Measurements from ENCODE around the gene HDAC4.

Gene HDAC4

DNA sequence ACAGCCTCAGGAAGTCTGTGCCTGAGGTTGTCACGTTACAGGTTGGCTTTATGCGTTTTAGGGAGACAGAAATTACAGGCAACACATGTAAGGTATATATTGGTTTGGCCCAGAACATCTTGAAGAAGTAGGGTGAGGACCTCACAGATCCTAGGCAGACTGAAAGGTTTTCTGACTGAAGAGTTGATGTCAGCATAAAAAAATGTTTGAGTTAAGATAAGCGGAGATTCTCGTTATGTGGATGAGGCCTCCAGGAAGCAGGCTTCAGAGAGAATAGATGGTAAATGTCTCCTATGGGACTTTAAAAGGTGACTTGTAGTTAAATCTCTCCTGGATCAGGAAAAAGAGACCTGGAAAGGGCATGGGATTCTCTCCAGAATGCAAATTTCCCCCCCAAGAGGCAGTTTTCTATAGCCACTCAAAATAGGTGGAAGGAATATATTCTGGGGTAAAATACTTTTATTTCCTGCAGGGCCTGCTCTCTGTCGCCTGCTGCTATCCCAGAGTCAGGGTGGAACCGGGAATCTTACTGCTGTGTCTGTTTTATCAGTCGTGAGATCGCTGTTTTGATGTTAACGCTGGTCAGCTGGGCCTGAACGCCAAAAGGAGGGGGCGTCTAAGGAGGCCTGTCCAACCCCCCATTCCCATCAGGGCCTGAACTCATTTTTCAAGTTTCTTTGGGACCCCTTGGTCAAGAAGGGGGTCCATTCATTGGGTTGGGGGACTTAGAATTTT lies 171.1 kb downstream of the HDAC4 start:
- no peak for DNase-seq

- DNase-seq: no peak
These were observed 173.0 kb downstream of the HDAC4 start for GRCh38 chr2:239227661-239228371.

DNA sequence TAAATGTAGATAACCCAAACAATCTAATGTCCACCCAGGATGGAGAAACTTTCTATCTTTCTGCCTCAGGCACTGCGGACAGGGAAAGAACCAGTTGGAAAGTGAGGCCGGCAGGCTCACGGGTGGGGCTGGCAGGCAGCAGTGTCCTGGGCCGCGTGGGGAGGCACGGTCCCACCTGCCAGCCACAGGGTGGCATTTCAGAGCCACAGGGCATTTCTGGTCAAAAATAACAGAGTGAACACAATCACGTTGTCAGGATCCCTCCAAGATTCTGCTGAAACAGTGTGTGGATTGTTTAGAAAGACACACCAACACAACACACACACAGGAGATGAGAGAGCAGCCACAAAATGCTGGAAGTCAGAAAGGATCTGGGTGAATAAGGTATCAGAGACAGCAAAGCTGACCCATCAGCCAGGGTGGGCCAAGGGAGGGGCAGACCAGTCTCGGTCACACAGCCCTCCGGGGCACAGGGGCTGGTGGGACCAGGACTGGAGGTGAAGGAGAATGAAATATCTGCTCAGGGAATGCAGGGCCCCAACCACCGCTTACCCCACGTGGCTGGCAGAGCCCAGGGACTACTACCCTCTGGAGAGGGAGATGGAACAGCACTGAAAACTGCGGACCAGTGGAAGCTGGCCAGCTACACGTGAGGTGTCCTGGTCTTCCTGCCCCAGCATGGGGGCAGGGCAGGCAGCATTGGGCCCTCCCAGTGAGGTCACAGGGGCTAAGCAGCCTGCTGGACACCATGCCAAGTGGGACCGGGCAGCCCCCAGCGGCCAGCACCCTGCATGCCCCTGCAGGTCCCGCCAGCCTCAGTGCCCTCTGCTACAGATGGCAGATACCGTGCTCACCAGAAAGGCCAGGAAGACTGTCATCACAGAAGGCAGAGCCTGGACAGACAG lies 173.9 kb downstream of the HDAC4 start:
- no peak for DNase-seq

DNA sequence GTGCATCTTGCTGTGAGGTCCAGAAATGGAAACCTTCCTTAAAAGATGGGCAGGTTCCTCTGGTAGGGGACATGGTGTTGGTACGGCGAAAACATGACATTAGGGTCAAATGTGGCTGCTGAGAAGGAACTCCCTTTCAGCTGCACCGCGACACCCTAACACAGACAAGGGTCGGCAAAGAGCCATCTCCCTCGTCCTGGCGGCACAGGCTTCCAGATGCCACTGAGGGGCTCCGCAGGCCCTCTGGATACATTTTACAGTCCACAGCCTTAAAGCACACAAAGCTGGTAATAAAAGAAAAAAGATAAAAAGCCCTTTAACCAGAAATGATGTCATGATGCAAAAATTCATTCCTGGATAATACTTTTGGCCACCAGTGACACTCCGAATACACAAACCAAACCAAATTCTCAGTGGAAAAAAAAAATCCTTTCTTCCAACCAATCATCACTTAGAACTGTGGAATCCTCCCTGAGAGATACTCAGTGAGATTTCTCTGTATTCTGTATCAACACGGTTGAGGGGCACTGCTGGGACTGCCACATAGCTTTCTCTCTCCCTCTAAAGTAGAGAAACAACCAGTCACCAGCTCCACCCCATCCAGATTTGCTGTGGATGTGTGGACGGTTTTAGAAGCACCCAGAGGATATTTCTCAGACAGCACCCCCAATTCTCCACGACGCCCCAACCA lies 174.8 kb downstream of the HDAC4 start:
- DNase-seq: no peak

- DNase-seq: no peak
These were observed 175.4 kb downstream of the HDAC4 start for GRCh38 chr2:239225371-239225851.

DNA sequence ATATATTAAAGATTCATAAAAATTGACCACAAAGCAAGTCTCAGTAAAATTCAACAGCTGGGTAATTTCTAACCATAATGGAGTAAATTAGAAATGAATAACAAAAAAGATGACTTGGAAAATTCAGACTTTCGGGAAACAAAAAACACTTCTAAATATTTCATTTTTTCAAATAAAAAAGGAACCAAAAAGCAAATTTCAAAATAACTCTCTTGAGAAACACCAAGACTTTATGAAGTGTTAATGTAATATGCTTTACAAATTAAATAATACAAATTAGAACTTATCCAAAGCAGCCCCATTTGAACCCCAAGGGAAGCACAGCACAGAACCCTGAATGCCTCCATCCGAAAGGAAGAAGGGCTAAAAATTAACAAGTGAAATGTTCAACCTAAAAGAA lies 175.9 kb downstream of the HDAC4 start:
- no peak for DNase-seq

- no peak for DNase-seq
These were observed 176.6 kb downstream of the HDAC4 start for GRCh38 chr2:239224199-239224570.

DNA sequence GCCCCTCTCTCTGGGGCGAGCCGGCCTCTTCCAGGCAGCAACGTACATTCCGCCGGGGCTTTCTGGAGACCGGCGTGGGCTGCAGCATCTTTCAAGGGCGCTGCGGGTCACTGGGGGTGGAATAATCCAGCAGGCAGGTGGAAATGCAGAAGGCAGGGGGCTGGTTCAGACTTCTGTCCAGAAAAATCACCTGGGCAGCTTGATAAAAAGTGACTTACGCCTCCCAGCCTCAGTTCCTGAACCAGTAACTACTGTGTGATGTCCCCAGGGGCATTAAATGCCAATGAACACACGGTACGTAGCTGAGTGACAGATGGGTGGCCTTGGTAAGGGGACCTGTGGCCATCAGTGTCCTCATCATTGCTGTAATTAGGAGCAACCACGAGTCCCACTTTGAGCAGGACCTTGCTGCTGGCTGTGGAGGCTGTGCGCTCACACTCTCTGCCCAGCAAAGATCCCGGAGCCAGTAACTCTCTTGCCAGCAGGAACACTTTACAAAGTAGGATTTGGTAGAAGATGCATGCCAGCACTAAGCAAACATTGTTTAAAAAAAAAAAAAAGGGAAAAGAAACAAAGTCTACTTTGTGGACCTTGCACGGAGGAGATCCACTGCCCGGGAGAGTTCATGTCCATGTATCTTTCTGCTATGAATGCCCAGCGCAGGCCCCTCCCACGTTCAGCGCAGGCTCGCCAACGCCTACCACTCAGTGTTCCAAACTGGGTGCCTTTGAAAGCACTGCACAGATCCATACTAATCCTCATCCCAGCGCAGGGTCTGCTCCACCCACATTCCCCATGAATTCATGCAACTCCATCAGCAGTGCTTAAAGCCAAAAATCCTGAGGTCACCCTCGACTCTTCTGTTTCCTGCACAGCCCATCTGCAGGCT lies 177.3 kb downstream of the HDAC4 start:
- no peak for DNase-seq

DNA sequence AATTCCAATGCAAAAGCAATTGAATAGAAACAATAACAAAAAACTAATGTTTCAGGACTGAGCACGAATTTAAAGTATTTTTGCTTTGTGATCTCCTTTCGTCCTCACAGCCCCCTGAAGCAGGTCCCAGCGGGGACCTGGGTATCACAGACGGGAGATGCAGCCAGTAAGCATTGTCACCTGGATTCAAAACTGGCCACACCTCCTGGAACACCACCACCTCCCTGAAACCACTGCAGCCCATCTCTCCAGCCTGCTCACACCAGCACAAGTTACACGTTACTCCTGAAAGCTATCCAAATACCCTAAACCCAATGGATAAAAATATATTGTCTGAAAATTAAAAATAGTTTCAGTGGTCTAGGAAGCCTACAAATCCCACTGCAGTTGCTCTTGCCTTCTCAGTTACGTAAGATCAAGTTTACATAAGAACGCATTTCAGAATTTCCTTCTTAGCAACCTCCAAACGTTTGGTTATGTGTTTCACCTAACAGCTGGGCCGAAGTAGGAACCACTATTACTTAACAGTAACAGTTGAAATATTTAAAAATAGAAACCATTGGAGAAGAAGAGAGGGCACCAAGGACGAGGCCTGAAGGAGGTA lies 178.0 kb downstream of the HDAC4 start:
- no peak for DNase-seq

GRCh38 chr2:239222312-239222660 lies 178.5 kb downstream of the HDAC4 start:
- DNase-seq: no peak

DNA sequence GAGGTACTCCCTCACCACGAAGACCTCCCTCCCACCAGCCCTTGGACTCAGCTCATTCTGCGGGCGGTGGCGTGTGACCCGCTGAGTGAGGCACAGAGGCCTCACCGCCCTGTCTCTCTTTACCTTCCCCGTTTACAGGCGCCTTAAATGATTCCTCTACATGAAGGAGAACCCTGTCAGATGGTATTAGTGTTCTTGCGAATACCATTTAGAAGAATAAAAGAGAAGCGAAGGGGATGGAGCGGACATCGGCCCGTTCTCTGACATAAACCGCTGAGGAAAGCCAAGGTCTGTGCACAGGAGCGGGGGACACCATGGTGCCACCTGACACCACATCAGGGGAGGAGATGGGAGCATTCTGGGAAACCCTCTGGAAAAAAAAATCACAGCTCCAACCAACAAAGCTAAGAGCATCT lies 179.8 kb downstream of the HDAC4 start:
- DNase-seq: no peak

DNA sequence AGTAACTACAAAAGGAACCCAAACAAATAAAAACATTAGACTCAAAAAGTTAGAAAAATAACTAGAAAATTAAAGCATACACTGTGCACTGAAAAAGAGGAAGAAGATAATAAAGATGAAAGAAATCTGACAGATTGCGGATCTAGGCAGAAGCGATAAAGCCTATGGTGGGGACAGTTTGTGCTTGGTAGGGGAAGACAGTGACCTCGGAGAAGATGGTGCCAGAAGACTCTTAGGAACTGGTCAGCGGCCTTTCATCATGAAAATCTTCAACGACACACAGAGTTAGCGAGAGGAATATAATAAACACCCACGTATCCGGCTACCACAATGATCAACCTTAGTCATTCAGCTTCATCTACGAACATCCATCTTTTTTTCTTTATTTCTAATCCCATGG lies 180.5 kb downstream of the HDAC4 start:
- no peak for DNase-seq

DNA sequence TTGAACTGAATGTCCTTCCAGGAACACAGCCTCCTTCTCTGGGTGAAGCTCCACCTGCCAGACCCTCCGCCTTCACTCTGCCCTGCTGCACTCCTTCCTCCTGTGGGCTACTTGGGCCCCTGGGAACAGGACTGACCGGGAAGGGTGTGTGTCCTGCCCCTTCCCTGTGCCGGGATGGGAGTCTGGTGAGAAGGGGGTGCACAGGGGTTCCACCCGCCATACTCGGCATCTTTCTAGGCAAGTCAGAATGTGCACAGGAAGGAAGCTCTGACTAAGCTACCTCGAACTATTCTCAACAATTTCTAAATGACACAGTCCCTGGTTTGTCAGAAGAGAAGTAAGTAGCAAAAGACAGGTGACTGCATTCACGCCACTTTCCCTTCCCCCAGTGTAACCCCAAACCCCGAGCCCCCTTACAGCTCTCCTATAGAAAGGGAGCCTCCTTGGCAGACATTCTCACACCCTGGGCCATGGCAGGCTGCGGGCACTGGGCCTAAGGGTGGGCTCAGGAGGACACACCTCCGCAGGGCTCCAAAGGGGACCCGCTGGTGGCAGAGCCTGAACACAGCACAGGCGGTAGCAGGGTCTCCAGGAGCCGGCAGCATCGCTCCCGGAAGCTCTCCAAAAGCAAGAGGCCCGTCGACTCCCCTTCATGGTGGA lies 184.1 kb downstream of the HDAC4 start:
- no peak for DNase-seq

DNA sequence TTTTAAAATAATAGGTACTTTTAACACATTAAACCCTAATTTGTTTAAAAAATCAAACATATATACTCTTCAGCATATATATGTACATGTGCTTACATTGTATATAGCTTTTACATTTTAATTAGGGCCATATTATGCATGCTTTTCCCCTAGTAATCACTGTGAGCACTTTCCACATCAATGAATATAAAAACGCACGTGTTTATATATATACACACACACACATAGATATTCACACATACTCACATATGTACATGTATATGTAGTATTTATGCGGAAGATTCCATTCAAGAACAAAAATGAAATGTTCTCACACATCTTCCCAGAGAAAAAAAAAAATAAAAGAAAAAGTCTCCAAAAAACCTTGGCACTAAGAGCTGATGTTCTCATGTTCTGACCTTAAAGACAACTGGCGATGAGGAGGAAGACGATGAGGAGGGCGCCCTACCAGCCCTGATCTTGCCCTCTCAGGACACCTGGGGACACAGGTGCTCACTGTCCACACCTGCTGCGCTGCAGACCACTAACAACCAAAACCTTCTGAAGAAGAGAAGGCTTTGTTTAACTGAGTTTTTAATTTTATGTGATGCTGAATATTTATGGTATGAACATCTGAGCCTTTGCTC lies 184.7 kb downstream of the HDAC4 start:
- DNase-seq: no peak

DNA sequence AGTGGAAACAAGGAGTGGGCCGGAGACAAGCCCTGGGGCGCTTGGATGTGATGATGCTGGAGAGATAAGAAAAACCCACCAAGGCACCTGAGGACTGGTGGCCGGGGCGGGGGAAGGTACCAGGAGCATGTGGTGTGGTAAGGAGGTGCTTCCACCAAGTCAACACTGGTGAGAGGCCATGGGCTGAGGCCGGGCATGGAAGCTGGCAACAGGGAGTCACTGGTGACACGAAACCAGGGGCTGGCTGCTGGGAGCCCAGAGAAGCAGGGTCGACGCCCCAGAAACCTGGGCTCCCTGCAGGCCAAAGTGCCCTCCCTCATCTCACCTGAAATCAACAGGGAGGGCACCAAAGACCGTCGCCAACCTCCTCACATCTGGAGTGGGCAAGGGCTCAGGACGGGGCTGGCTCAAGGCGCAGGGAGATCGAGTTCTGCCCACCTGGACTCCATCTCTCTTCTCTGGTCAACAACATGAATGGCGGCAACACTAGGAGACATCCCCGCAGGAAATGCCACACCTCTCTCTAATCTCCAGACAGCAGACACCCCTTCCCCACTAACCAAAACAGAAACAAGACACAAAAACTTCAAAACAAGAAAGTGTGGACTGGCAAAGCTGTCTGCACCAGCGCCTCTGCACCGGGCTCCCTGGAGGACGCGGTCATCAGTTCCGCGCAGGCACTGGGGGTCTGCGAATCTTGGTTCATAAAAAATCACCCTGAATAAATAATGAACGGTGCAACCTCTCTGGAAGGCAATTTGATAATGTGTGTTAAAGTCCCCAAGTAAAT lies 185.5 kb downstream of the HDAC4 start:
- DNase-seq: no peak

DNA sequence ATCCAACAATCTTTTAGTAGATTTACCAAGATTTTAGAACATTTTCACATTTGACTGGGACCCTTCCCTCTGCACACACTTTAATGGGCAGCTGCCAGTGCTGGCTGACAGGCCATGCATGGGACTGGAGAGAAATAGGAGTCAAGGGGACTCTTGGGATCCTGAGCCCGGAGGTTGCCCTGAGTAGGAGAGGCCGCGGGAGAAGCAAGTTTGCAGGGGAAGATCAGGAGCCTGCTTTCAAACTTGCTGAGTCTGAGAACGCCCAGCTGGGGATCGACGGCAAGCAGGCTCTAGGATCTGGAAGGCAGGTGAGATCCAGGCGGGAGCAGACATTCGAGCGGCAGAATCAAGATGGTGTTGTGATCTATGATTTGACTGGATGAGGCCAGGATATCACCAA lies 186.1 kb downstream of the HDAC4 start:
- DNase-seq: no peak

DNA sequence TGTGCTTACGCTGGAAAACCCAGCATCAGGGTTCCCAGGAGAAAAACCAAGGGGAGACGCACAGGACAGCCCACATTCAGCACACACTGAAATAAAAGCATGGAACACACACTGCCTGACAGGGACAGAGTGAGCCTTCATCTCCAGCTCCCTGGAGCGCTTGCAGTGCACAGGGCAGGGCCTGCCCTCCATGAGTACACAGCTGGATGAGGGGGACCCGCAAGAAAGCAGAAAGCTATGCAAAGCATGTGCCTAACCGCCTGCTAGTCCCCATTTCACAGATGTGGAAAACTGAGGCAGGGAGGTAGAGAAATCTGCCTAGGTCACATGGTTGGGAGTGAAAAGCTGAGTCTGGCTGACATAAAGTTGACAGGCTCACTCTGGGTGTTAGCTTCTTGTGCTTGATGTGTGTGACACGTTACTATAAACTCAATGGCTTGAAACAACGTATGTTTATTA lies 187.1 kb downstream of the HDAC4 start:
- DNase-seq: no peak

- no peak for DNase-seq
These were observed 187.7 kb downstream of the HDAC4 start for GRCh38 chr2:239212929-239213642.
